H1 (cell line): Measurements from ENCODE around the gene SLC27A5. TPM values are rescaled to one million over a fixed set of nuclear protein-coding genes. Genes with fewer than 3 reads are reported as not detected.

Source experiments
- CTCF ChIA-PET: fragments of 300-600 bp; sonication (Branson Sonifier 250); formaldehyde crosslinking; loops from one replicate; lab custom pipeline; 2021; ENCODE audit not compliant: partially characterized antibody; lab: Charles Lee
- POLR2A ChIA-PET: fragments of 300-600 bp; sonication (Branson Sonifier 250); formaldehyde crosslinking; loops from one replicate; lab custom pipeline; 2021; ENCODE audit warnings: inconsistent platforms; ENCODE audit not compliant: partially characterized antibody; lab: Charles Lee
- DNase-seq, 2 experiments: peaks; one replicate each; pipeline versions ENCODE4 v3.0.0 to v3.0.0-alpha.2; 2010 to 2022; ENCODE audit warnings: low spot score in 2 of 2, low read depth in 1 of 2, mixed read lengths in 1 of 2
- FAIRE-seq: peaks from 2 replicates; lab custom pipeline; 2011; peaks lifted over from hg19 to GRCh38; lab: Jason Lieb, UNC
- H2AFZ ChIP-seq: 2 replicates; pipeline ENCODE4 v1.8.1; 2012; ENCODE audit warnings: low read length, inconsistent platforms
- H2AK5ac ChIP-seq: 2 replicates; pipeline ENCODE4 v1.6.1; 2013; ENCODE audit warnings: low read depth, low read length
- H2BK120ac ChIP-seq: replicated peaks from 2 replicates; pipeline ENCODE3; 2013; ENCODE audit warnings: low read depth, low read length, inconsistent platforms
- H2BK12ac ChIP-seq: 2 replicates; pipeline ENCODE4 v1.6.1; 2013; ENCODE audit warnings: low read depth, low read length
- H2BK15ac ChIP-seq: 2 replicates; pipeline ENCODE4 v1.6.1; 2013; ENCODE audit warnings: low read length
- H2BK20ac ChIP-seq: 2 replicates; pipeline ENCODE4 v1.6.1; 2013; ENCODE audit warnings: low read length
- H2BK5ac ChIP-seq: 2 replicates; pipeline ENCODE4 v1.6.1; 2013; ENCODE audit warnings: low read depth, low read length
- H3K14ac ChIP-seq: 2 replicates; pipeline ENCODE4 v1.6.1; 2013; ENCODE audit warnings: inconsistent platforms; ENCODE audit not compliant: insufficient read length
- H3K18ac ChIP-seq: 2 replicates; pipeline ENCODE4 v1.6.1; 2013; ENCODE audit warnings: low read length; ENCODE audit errors: extremely low read depth
- H3K23ac ChIP-seq: 2 replicates; pipeline ENCODE4 v1.6.1; 2013; ENCODE audit warnings: inconsistent platforms; ENCODE audit not compliant: insufficient read length
- H3K23me2 ChIP-seq: 2 replicates; pipeline ENCODE4 v1.6.1; 2013; ENCODE audit warnings: low read depth, low read length
- H3K27ac ChIP-seq: 2 replicates; pipeline ENCODE4 v1.6.1; 2011; ENCODE audit warnings: low read depth, low read length, inconsistent platforms
- H3K27me3 ChIP-seq, 4 experiments: replicated peaks in 1 of 4; 1 replicate in 1 of 4; 2 replicates in 3 of 4; pipeline versions ENCODE4 v1.6.1 to v1.8.1; 2011 to 2013; ENCODE audit warnings: low read length in 3 of 4, mild to moderate bottlenecking in 3 of 4, inconsistent platforms in 2 of 4, mixed read lengths in 2 of 4, moderate library complexity in 1 of 4; ENCODE audit not compliant: control insufficient read depth in 3 of 4, insufficient read depth in 3 of 4; ENCODE audit errors: extremely low read depth in 1 of 4
- H3K36me3 ChIP-seq, 4 experiments: 2 replicates each; pipeline versions ENCODE4 v1.6.1 to v1.8.1; 2011 to 2013; ENCODE audit warnings: mild to moderate bottlenecking in 4 of 4, low read length in 3 of 4, moderate library complexity in 2 of 4, control low read depth in 1 of 4, inconsistent platforms in 1 of 4; ENCODE audit not compliant: insufficient read depth in 4 of 4, control insufficient read depth in 2 of 4
- H3K4ac ChIP-seq: replicated peaks from 2 replicates; pipeline ENCODE3; 2013; ENCODE audit warnings: low read length, low read depth, mixed read lengths, inconsistent platforms; ENCODE audit not compliant: insufficient read length
- H3K4me1 ChIP-seq, 4 experiments: replicated peaks in 1 of 4; 1 replicate in 1 of 4; 2 replicates in 3 of 4; pipeline versions ENCODE4 v1.6.1 to v1.8.1; 2011 to 2013; ENCODE audit warnings: low read length in 3 of 4, inconsistent platforms in 2 of 4, mixed read lengths in 1 of 4; ENCODE audit not compliant: insufficient read depth in 4 of 4, control insufficient read depth in 3 of 4
- H3K4me2 ChIP-seq, 2 experiments: 2 replicates each; pipeline versions ENCODE4 v1.6.1 to v1.8.1; 2011 to 2013; ENCODE audit warnings: low read depth in 2 of 2, low read length in 2 of 2, control low read depth in 1 of 2, inconsistent platforms in 1 of 2, mild to moderate bottlenecking in 1 of 2; ENCODE audit not compliant: insufficient read depth in 1 of 2
- H3K4me3 ChIP-seq, 4 experiments: fragments of 200-600, 300-600 bp in 1 of 4; sonication (generic), shearing (Covaris generic), sonication (Bioruptor Twin) in 1 of 4; 2 replicates each; pipeline versions ENCODE4 v1.5.1 to v1.8.1; 2011 to 2016; ENCODE audit warnings: low read length in 4 of 4, low read depth in 3 of 4, control low read depth in 2 of 4, inconsistent platforms in 2 of 4, mild to moderate bottlenecking in 2 of 4, mixed read lengths in 1 of 4, moderate library complexity in 1 of 4; ENCODE audit not compliant: insufficient read depth in 2 of 4; ENCODE audit errors: extremely low read depth in 1 of 4
- H3K56ac ChIP-seq: replicated peaks from 2 replicates; pipeline ENCODE3; 2013; ENCODE audit warnings: low read depth, mild to moderate bottlenecking, mixed read lengths, low read length, inconsistent platforms; ENCODE audit not compliant: insufficient read length
- H3K79me1 ChIP-seq: 2 replicates; pipeline ENCODE4 v1.6.1; 2013; ENCODE audit warnings: low read depth, low read length, control low read depth
- H3K79me2 ChIP-seq, 2 experiments: 2 replicates each; pipeline versions ENCODE4 v1.6.1 to v1.8.1; 2012 to 2013; ENCODE audit warnings: low read length in 2 of 2, mild to moderate bottlenecking in 2 of 2, inconsistent platforms in 1 of 2; ENCODE audit not compliant: insufficient read depth in 2 of 2, control insufficient read depth in 1 of 2
- H3K9ac ChIP-seq, 4 experiments: replicated peaks in 1 of 4; 1 replicate in 1 of 4; 2 replicates in 3 of 4; pipeline versions ENCODE4 v1.6.1 to v1.8.1; 2011 to 2013; ENCODE audit warnings: low read depth in 3 of 4, low read length in 3 of 4, control low read depth in 2 of 4, mild to moderate bottlenecking in 2 of 4, moderate library complexity in 2 of 4, inconsistent platforms in 1 of 4; ENCODE audit errors: extremely low read depth in 1 of 4
- H3K9me3 ChIP-seq, 2 experiments: 2 replicates each; pipeline versions ENCODE4 v1.6.1 to v1.8.1; 2012 to 2013; ENCODE audit warnings: mild to moderate bottlenecking in 2 of 2, moderate library complexity in 2 of 2, control low read depth in 1 of 2, inconsistent platforms in 1 of 2, low read depth in 1 of 2, low read length in 1 of 2, mixed read lengths in 1 of 2; ENCODE audit not compliant: insufficient read depth in 2 of 2
- H4K20me1 ChIP-seq, 2 experiments: replicated peaks in 1 of 2; 2 replicates each; pipeline versions ENCODE3 to v1.8.1; 2011 to 2013; ENCODE audit warnings: inconsistent platforms in 2 of 2, low read length in 2 of 2, mild to moderate bottlenecking in 1 of 2; ENCODE audit not compliant: insufficient read depth in 2 of 2, control insufficient read depth in 1 of 2
- H4K5ac ChIP-seq: 2 replicates; pipeline ENCODE4 v1.6.1; 2013; ENCODE audit warnings: low read length, low read depth, mixed read lengths, inconsistent platforms; ENCODE audit not compliant: insufficient read length
- H4K8ac ChIP-seq: 2 replicates; pipeline ENCODE4 v1.8.0; 2013; ENCODE audit warnings: mild to moderate bottlenecking, moderate library complexity, low read length, inconsistent platforms; ENCODE audit not compliant: insufficient read depth; ENCODE audit errors: extremely low read depth
- H4K91ac ChIP-seq: replicated peaks from 2 replicates; pipeline ENCODE3; 2013; ENCODE audit warnings: low read length, mixed read lengths, inconsistent platforms; ENCODE audit not compliant: insufficient read length
- ASH2L ChIP-seq: fragments of 200-600, 300-600 bp; sonication (generic); IDR thresholded peaks from one replicate; pipeline ENCODE4 v1.7.1; 2017; ENCODE audit warnings: low read length
- BCL11A ChIP-seq, 2 experiments: IDR thresholded peaks; one replicate each; pipeline ENCODE4 v1.6.1; 2011; ENCODE audit warnings: low read depth in 2 of 2, low read length in 2 of 2, mild to moderate bottlenecking in 2 of 2
- CBX8 ChIP-seq: fragments of 300-800, 300-1000 bp; sonication (generic); IDR thresholded peaks from 2 replicates; pipeline ENCODE4 v1.7.1; 2016; ENCODE audit warnings: low read depth, low read length, borderline replicate concordance
- FOSL1 ChIP-seq: IDR thresholded peaks from 2 replicates; pipeline ENCODE4 v1.6.1; 2011; ENCODE audit warnings: mild to moderate bottlenecking, low read depth, low read length, moderate library complexity; ENCODE audit not compliant: insufficient read depth
- GTF2F1 ChIP-seq: IDR thresholded peaks from 2 replicates; pipeline ENCODE4 v1.6.1; 2012; ENCODE audit warnings: low read depth, low read length, improper control_type of control experiment, borderline replicate concordance
- KDM4A ChIP-seq: IDR thresholded peaks from one replicate; pipeline ENCODE4 v1.7.1; 2012; ENCODE audit warnings: low read depth, mild to moderate bottlenecking, moderate library complexity, low read length, inconsistent platforms; ENCODE audit not compliant: severe bottlenecking
- NANOG ChIP-seq: IDR thresholded peaks from 2 replicates; pipeline ENCODE4 v1.6.1; 2011; ENCODE audit warnings: low read length, low read depth, mild to moderate bottlenecking, inconsistent platforms; ENCODE audit not compliant: insufficient read depth, poor library complexity, severe bottlenecking
- RAD21 ChIP-seq, 2 experiments: IDR thresholded peaks in 1 of 2; conservative IDR thresholded peaks in 1 of 2; 2 replicates each; pipeline ENCODE4 v1.6.1; 2011; ENCODE audit warnings: low read depth in 2 of 2, low read length in 2 of 2, improper control_type of control experiment in 1 of 2, inconsistent platforms in 1 of 2, mild to moderate bottlenecking in 1 of 2, moderate library complexity in 1 of 2
- RNF2 ChIP-seq: fragments of 200-900, 300-1000 bp; sonication (generic); IDR thresholded peaks from 2 replicates; pipeline ENCODE4 v1.7.1; 2016; ENCODE audit warnings: borderline replicate concordance, low read depth, mild to moderate bottlenecking, antibody characterized with exemption, low read length; ENCODE audit not compliant: poor library complexity, severe bottlenecking; ENCODE audit errors: missing control alignments
- SP1 ChIP-seq: IDR thresholded peaks from 2 replicates; pipeline ENCODE4 v1.6.1; 2011; ENCODE audit warnings: low read depth, low read length
- polyA plus RNA-seq, 7 experiments: library from polyadenylated mRNA; depleted of rRNA in 3 of 7; stranded (reverse) in 5 of 7; unstranded in 2 of 7; fragments of >200 nt in 5 of 7; fragments of 200-250 nt in 2 of 7; gene quantifications; 1 replicate in 5 of 7; 2 replicates in 1 of 7; 4 replicates in 1 of 7; pipeline versions ENCODE4 v1.2.1 to v1.2.3, GENCODE V29; 2011 to 2013; ENCODE audit warnings: missing spikeins in 2 of 7, mixed read lengths in 2 of 7
- total RNA-seq: library from RNA; stranded (reverse); fragmentation: NEBNext Ultra II Directional; extraction: Animal tissue kit (Norgen Biotek cat#: 25700); gene quantifications from 2 replicates; pipeline ENCODE4 v1.2.1, GENCODE V29; 2021
- TF ChIP-seq, protein P1 (sequence below): IDR thresholded peaks from 2 replicates; pipeline ENCODE4 v1.6.1; 2012; ENCODE audit warnings: inconsistent platforms
- TF ChIP-seq, protein P2 (sequence below): IDR thresholded peaks from 2 replicates; pipeline ENCODE4 v1.6.1; 2011; ENCODE audit warnings: low read length, improper control_type of control experiment

Gene SLC27A5
- total and polyA plus RNA-seq, 2 of the 8 experiments (the other 6 are each of a cell fraction or from before 2014, with no cell fraction given) = 25.1 to 80.5 TPM

DNA sequence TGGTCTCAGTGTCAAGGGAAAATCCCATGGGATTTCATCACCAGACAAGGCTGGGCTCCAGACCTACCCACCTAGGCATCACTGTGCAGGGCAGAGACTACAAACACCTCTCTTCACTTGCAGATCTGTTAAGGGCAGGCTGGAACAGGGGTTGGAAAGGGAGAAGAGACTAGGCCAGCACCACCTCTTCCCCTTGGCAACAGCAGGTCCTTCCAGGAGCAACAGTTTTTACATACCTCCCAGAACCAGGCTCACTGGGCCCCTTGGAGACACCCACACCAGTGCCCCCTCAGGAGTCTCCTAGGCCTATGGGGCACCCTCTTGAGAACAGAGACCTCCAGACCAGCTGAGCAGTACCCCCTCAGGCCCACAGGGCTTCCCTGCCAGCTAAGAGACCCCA is 49.1 kb upstream of the SLC27A5 start:
- CTCF ChIA-PET = interaction anchor here (1.0 to 7.3 kb wide), 4 partner anchors 15 to 46 kb away, joined by 4 to 35 read pairs (median 10); partner anchors contain the start of gene ZBTB45
- POLR2A ChIA-PET = interaction anchor here (1.1 to 17.2 kb wide), 5 partner anchors 10 to 42 kb away, joined by 4 to 434 read pairs (median 80); partner anchors contain the start of genes CHMP2A, MZF1, SLC27A5 and TRIM28
- H3K79me2 ChIP-seq = peaks cover 7 to 19% of the 10 kb centered on the region in 2 experiments
- no peak for TF ChIP-seq ASH2L
- TF ChIP-seq KDM4A = no peak
- no peak for TF ChIP-seq CBX8
- TF ChIP-seq RAD21 (IDR thresholded peaks at IDR 0.05 in 1 of 2, conservative IDR thresholded peaks at IDR 0.05 in 1 of 2; ENCODE audit: low read depth in 2 of 2, low read length in 2 of 2) = no peak
- no peak for TF ChIP-seq SP1
- no peak for TF ChIP-seq GTF2F1
- TF ChIP-seq, protein P1, sequence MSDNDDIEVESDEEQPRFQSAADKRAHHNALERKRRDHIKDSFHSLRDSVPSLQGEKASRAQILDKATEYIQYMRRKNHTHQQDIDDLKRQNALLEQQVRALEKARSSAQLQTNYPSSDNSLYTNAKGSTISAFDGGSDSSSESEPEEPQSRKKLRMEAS = no peak
- no peak for TF ChIP-seq RNF2
- TF ChIP-seq NANOG = no peak
- TF ChIP-seq FOSL1 = no peak
- TF ChIP-seq BCL11A (IDR thresholded peaks at IDR 0.05; ENCODE audit: low read depth in 2 of 2, low read length in 2 of 2) = no peak
- TF ChIP-seq, protein P2, sequence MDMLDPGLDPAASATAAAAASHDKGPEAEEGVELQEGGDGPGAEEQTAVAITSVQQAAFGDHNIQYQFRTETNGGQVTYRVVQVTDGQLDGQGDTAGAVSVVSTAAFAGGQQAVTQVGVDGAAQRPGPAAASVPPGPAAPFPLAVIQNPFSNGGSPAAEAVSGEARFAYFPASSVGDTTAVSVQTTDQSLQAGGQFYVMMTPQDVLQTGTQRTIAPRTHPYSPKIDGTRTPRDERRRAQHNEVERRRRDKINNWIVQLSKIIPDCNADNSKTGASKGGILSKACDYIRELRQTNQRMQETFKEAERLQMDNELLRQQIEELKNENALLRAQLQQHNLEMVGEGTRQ = no peak

More for the DNA sequence above, 49.1 kb upstream of the SLC27A5 start:
- H3K4me2 ChIP-seq = no peak overlapping the region; a peak in 1 of 4 replicates
- H3K4me1 ChIP-seq = peaks cover 0 to 35% (median 15%) of the 10 kb centered on the region in 4 experiments; a peak in 6 of 7 replicates
- no peak overlapping the region for H3K56ac ChIP-seq
- no peak overlapping the region for H3K9ac ChIP-seq
- H3K36me3 ChIP-seq = peaks cover 6 to 12% (median 10%) of the 10 kb centered on the region in 4 experiments
- H3K14ac ChIP-seq = no peak overlapping the region
- H2AK5ac ChIP-seq = no peak overlapping the region
- H4K91ac ChIP-seq = no peak overlapping the region
- no peak overlapping the region for H3K4ac ChIP-seq
- peaks cover 26% of the 10 kb centered on the region for H3K23me2 ChIP-seq
- no peak overlapping the region for H2AFZ ChIP-seq
- H4K8ac ChIP-seq = no peak overlapping the region
- H2BK5ac ChIP-seq = no peak overlapping the region
- H3K27ac ChIP-seq = no peak overlapping the region
- H2BK20ac ChIP-seq = no peak overlapping the region
- H3K23ac ChIP-seq = no peak overlapping the region
- H3K79me1 ChIP-seq = no peaks in the 10 kb centered on the region; the same call in 1 of the 2 replicates
- no peak overlapping the region for H3K18ac ChIP-seq
- H4K5ac ChIP-seq = no peak overlapping the region
- 0 out of 2 replicates have a peak overlapping the region, but pooled peaks have one; percentile 2 for H2BK12ac ChIP-seq
- DNase-seq (no peak), FAIRE-seq (no peak)
- H2BK15ac ChIP-seq = no peak overlapping the region
- no peaks in the 10 kb centered on the region for H3K9me3 ChIP-seq
- peaks cover 0 to 16% (median 6%) of the 10 kb centered on the region in 4 experiments; a peak in 4 of 7 replicates for H3K27me3 ChIP-seq
- peaks cover 0 to 7% of the 10 kb centered on the region in 2 experiments for H4K20me1 ChIP-seq
- H3K4me3 ChIP-seq = no peak overlapping the region
- no peak overlapping the region for H2BK120ac ChIP-seq
